ENCODE data around the gene MREG.
"Not testable (repeated sequence)": the region's sequence is repeated elsewhere in the genome, so short reads cannot be mapped to it uniquely, and the experiment has no call there.

Gene MREG

GRCh38 chr2:215985257-215985656 is 28.1 kb downstream of the MREG start:
- Mint-ChIP-seq H3K27ac (no peak overlapping the region), H3K9me3 (peaks cover 13% of the 10 kb centered on the region), H3K36me3 (ENCODE audit: low read depth) (peaks cover 50% of the 10 kb centered on the region), H3K4me3 (no peak overlapping the region), H3K4me1 (ENCODE audit: low read depth) (peaks cover 16% of the 10 kb centered on the region), H3K27me3 (no peaks in the 10 kb centered on the region)

- no peaks in the 10 kb centered on the region for H3K27me3 Mint-ChIP-seq
Observed at GRCh38 chr2:215984661-215985060, 28.7 kb downstream of the MREG start.

GRCh38 chr2:215983581-215984351 is 29.6 kb downstream of the MREG start:
- H3K36me3 Mint-ChIP-seq (ENCODE audit: low read depth) = peaks cover 47% of the 10 kb centered on the region
- no peak overlapping the region for H3K27ac Mint-ChIP-seq
- H3K4me3 Mint-ChIP-seq = no peak overlapping the region
- H3K27me3 Mint-ChIP-seq = no peaks in the 10 kb centered on the region
- peaks cover 4% of the 10 kb centered on the region for H3K9me3 Mint-ChIP-seq
- peaks cover 26% of the 10 kb centered on the region for H3K4me1 Mint-ChIP-seq (ENCODE audit: low read depth)

More at GRCh38 chr2:215984661-215985060, 28.7 kb downstream of the MREG start:
- H3K36me3 Mint-ChIP-seq (ENCODE audit: low read depth) = peaks cover 49% of the 10 kb centered on the region
- peaks cover 21% of the 10 kb centered on the region for H3K4me1 Mint-ChIP-seq (ENCODE audit: low read depth)
- no peak overlapping the region for H3K4me3 Mint-ChIP-seq
- peaks cover 11% of the 10 kb centered on the region for H3K9me3 Mint-ChIP-seq
- H3K27ac Mint-ChIP-seq = no peak overlapping the region

GRCh38 chr2:215982465-215982875 is 30.9 kb downstream of the MREG start:
- Mint-ChIP-seq H3K4me1 (ENCODE audit: low read depth) (peaks cover 39% of the 10 kb centered on the region), H3K9me3 (peaks cover 4% of the 10 kb centered on the region), H3K36me3 (ENCODE audit: low read depth) (peaks cover 51% of the 10 kb centered on the region), H3K27me3 (no peaks in the 10 kb centered on the region), H3K4me3 (no peak overlapping the region), H3K27ac (peak overlapping the region; percentile 26)

- no peaks in the 10 kb centered on the region for H3K27me3 Mint-ChIP-seq
- H3K27ac Mint-ChIP-seq = no peak overlapping the region
- peaks cover 40% of the 10 kb centered on the region for H3K4me1 Mint-ChIP-seq (ENCODE audit: low read depth)
- H3K4me3 Mint-ChIP-seq = no peak overlapping the region
- H3K36me3 Mint-ChIP-seq (ENCODE audit: low read depth) = peaks cover 40% of the 10 kb centered on the region
- peaks cover 4% of the 10 kb centered on the region for H3K9me3 Mint-ChIP-seq
Observed at GRCh38 chr2:215981115-215981514, 32.2 kb downstream of the MREG start.

- Mint-ChIP-seq H3K36me3 (ENCODE audit: low read depth) (peaks cover 28% of the 10 kb centered on the region), H3K9me3 (peaks cover 4% of the 10 kb centered on the region), H3K4me3 (no peak overlapping the region), H3K4me1 (ENCODE audit: low read depth) (peaks cover 40% of the 10 kb centered on the region), H3K27me3 (no peaks in the 10 kb centered on the region), H3K27ac (no peak overlapping the region)
Observed at GRCh38 chr2:215979620-215980019, 33.7 kb downstream of the MREG start.

- H3K36me3 Mint-ChIP-seq (ENCODE audit: low read depth) = peaks cover 43% of the 10 kb centered on the region
- no peak overlapping the region for H3K4me3 Mint-ChIP-seq
- no peak overlapping the region for H3K27ac Mint-ChIP-seq
- H3K4me1 Mint-ChIP-seq (ENCODE audit: low read depth) = peaks cover 36% of the 10 kb centered on the region
- H3K9me3 Mint-ChIP-seq = no peaks in the 10 kb centered on the region
- H3K27me3 Mint-ChIP-seq = no peaks in the 10 kb centered on the region
Observed at GRCh38 chr2:215974700-215975429, 38.5 kb downstream of the MREG start.

GRCh38 chr2:215973954-215974699 is 39.2 kb downstream of the MREG start:
- Mint-ChIP-seq H3K4me3 (no peak overlapping the region), H3K36me3 (ENCODE audit: low read depth) (peaks cover 37% of the 10 kb centered on the region), H3K27me3 (no peaks in the 10 kb centered on the region), H3K27ac (no peak overlapping the region), H3K4me1 (ENCODE audit: low read depth) (peaks cover 36% of the 10 kb centered on the region), H3K9me3 (no peaks in the 10 kb centered on the region)

GRCh38 chr2:215973145-215973792 is 40.1 kb downstream of the MREG start:
- Mint-ChIP-seq H3K27me3 (no peaks in the 10 kb centered on the region), H3K9me3 (no peaks in the 10 kb centered on the region), H3K27ac (no peak overlapping the region), H3K4me3 (no peak overlapping the region), H3K4me1 (ENCODE audit: low read depth) (peaks cover 36% of the 10 kb centered on the region), H3K36me3 (ENCODE audit: low read depth) (peaks cover 30% of the 10 kb centered on the region)

- H3K4me1 Mint-ChIP-seq (ENCODE audit: low read depth) = peaks cover 41% of the 10 kb centered on the region
- H3K4me3 Mint-ChIP-seq = no peak overlapping the region
- H3K36me3 Mint-ChIP-seq (ENCODE audit: low read depth) = peaks cover 28% of the 10 kb centered on the region
- no peaks in the 10 kb centered on the region for H3K27me3 Mint-ChIP-seq
- H3K9me3 Mint-ChIP-seq = no peaks in the 10 kb centered on the region
- no peak overlapping the region for H3K27ac Mint-ChIP-seq
Observed at GRCh38 chr2:215971671-215972070, 41.7 kb downstream of the MREG start.

- peaks cover 28% of the 10 kb centered on the region for H3K36me3 Mint-ChIP-seq (ENCODE audit: low read depth)
- peaks cover 42% of the 10 kb centered on the region for H3K4me1 Mint-ChIP-seq (ENCODE audit: low read depth)
- peak overlapping the region; percentile 64 for H3K27ac Mint-ChIP-seq
Observed at GRCh38 chr2:215970894-215971293, 42.5 kb downstream of the MREG start.

GRCh38 chr2:215970425-215970824 is 42.9 kb downstream of the MREG start:
- Mint-ChIP-seq H3K4me1 (ENCODE audit: low read depth) (peaks cover 42% of the 10 kb centered on the region), H3K9me3 (no peaks in the 10 kb centered on the region), H3K4me3 (no peak overlapping the region), H3K27me3 (no peaks in the 10 kb centered on the region), H3K36me3 (ENCODE audit: low read depth) (peaks cover 28% of the 10 kb centered on the region), H3K27ac (peak overlapping the region; percentile 64)

More at GRCh38 chr2:215970894-215971293, 42.5 kb downstream of the MREG start:
- not testable (repeated sequence) for H3K4me3 Mint-ChIP-seq, H3K27me3 Mint-ChIP-seq, H3K9me3 Mint-ChIP-seq

- Mint-ChIP-seq H3K36me3 (ENCODE audit: low read depth) (peaks cover 28% of the 10 kb centered on the region), H3K4me3 (no peak overlapping the region), H3K4me1 (ENCODE audit: low read depth) (peaks cover 42% of the 10 kb centered on the region), H3K27ac (no peak overlapping the region), H3K9me3 (no peaks in the 10 kb centered on the region), H3K27me3 (no peaks in the 10 kb centered on the region)
Observed at GRCh38 chr2:215969131-215969841, 44.1 kb downstream of the MREG start.

GRCh38 chr2:215968499-215968898 is 44.9 kb downstream of the MREG start:
- peaks cover 27% of the 10 kb centered on the region for H3K36me3 Mint-ChIP-seq (ENCODE audit: low read depth)
- peaks cover 42% of the 10 kb centered on the region for H3K4me1 Mint-ChIP-seq (ENCODE audit: low read depth)
- peak overlapping the region; percentile 37 for H3K27ac Mint-ChIP-seq
- H3K27me3 Mint-ChIP-seq = no peaks in the 10 kb centered on the region
- no peaks in the 10 kb centered on the region for H3K9me3 Mint-ChIP-seq
- H3K4me3 Mint-ChIP-seq = no peak overlapping the region
